ENCODE measurements around the gene BMPR1B. TPM values are rescaled to one million over a fixed set of nuclear protein-coding genes. Genes with fewer than 3 reads are reported as not detected.

The BMPR1B gene
- total RNA-seq, 2 experiments from 2014 or later, result not detected

GRCh38 chr4:95157596-95157995, 399.8 kb downstream of the BMPR1B start:
- TF ChIP-seq, protein P1, sequence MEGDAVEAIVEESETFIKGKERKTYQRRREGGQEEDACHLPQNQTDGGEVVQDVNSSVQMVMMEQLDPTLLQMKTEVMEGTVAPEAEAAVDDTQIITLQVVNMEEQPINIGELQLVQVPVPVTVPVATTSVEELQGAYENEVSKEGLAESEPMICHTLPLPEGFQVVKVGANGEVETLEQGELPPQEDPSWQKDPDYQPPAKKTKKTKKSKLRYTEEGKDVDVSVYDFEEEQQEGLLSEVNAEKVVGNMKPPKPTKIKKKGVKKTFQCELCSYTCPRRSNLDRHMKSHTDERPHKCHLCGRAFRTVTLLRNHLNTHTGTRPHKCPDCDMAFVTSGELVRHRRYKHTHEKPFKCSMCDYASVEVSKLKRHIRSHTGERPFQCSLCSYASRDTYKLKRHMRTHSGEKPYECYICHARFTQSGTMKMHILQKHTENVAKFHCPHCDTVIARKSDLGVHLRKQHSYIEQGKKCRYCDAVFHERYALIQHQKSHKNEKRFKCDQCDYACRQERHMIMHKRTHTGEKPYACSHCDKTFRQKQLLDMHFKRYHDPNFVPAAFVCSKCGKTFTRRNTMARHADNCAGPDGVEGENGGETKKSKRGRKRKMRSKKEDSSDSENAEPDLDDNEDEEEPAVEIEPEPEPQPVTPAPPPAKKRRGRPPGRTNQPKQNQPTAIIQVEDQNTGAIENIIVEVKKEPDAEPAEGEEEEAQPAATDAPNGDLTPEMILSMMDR (IDR thresholded peaks at IDR 0.05), result no peak
- H3K9me3 Mint-ChIP-seq, result no peaks in the 10 kb centered on the region
- no peak overlapping the region for H3K27ac Mint-ChIP-seq
- no peak overlapping the region for H3K4me3 Mint-ChIP-seq
- ChIA-PET POLR2A (interaction anchor here (0.6 kb wide), 1 partner anchor 449 kb away, joined by 3 read pairs; no protein-coding TSS in a partner anchor), CTCF (no interaction called here)
- no peaks in the 10 kb centered on the region for H3K36me3 Mint-ChIP-seq (ENCODE audit: low read depth)
- ATAC-seq (no peak), DNase-seq (no peak)
- H3K27me3 Mint-ChIP-seq, result no peaks in the 10 kb centered on the region
- intact Hi-C loops (cut with micrococcal nuclease), result no loop called here
- H3K4me1 Mint-ChIP-seq (ENCODE audit: low read depth), result peaks cover 11% of the 10 kb centered on the region

DNA sequence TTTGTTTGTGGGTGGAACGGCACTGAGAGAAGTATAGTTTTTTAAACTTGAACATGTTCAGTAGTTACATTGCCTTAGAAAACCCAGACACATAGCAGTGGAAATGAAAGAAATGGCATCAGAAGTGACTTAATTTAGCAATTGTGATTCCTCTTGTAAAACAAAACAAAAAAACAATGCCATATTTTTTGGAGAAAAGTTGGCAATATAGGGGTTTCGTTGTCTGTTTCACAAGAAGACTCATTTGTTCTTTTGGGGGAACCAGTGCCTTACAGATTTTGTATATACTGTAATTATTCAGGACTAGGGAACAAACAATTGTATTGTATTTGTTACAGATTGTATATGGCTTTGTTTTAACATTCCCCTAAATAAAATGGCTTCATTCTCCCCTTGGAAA, 400.3 kb downstream of the BMPR1B start:
- no peak for DNase-seq
- no peak overlapping the region for H3K27ac Mint-ChIP-seq
- no peaks in the 10 kb centered on the region for H3K36me3 Mint-ChIP-seq (ENCODE audit: low read depth)
- H3K4me1 Mint-ChIP-seq (ENCODE audit: low read depth), result peaks cover 11% of the 10 kb centered on the region
- TF ChIP-seq, protein P1 (IDR thresholded peaks at IDR 0.05), result no peak
- no peak overlapping the region for H3K4me3 Mint-ChIP-seq
- intact Hi-C loops (cut with micrococcal nuclease), result no loop called here
- no peaks in the 10 kb centered on the region for H3K27me3 Mint-ChIP-seq
- ChIA-PET POLR2A (interaction anchor here (0.6 kb wide), 1 partner anchor 448 kb away, joined by 3 read pairs; no protein-coding TSS in a partner anchor), CTCF (no interaction called here)
- ATAC-seq, result no peak
- no peaks in the 10 kb centered on the region for H3K9me3 Mint-ChIP-seq

- ChIA-PET POLR2A (no interaction called here), CTCF (no interaction called here)
- TF ChIP-seq, protein P1 (IDR thresholded peaks at IDR 0.05), result no peak
- Mint-ChIP-seq H3K9me3 (no peaks in the 10 kb centered on the region), H3K27ac (no peak overlapping the region), H3K4me3 (no peak overlapping the region), H3K27me3 (no peaks in the 10 kb centered on the region), H3K4me1 (ENCODE audit: low read depth) (peaks cover 11% of the 10 kb centered on the region), H3K36me3 (ENCODE audit: low read depth) (no peaks in the 10 kb centered on the region)
- intact Hi-C loops (cut with micrococcal nuclease), result no loop called here
- ATAC-seq (no peak), DNase-seq (no peak)
Measured at GRCh38 chr4:95158626-95159025, 400.9 kb downstream of the BMPR1B start.

DNA sequence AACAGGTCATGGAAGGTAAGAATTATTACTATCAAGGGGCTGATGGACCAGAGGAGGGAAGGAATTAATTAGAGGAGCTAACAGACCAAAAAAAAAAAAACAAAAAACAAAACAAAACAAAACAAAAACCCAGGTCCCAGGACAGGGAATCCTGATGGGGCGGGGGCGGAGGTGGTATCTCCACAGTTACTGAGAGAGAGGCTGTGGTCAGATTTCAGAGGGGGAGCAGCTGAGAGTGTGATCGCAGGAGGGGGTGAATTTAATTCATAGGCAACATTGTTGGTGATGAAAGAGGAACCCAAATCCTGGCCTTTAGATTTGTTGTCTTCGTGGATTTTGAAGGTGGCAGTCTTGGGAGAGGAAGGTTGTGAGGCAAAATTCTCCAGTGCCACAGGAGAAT, 401.6 kb downstream of the BMPR1B start:
- Mint-ChIP-seq H3K4me1 (ENCODE audit: low read depth) (peaks cover 11% of the 10 kb centered on the region), H3K27ac (no peak overlapping the region), H3K36me3 (ENCODE audit: low read depth) (no peaks in the 10 kb centered on the region), H3K9me3 (no peaks in the 10 kb centered on the region), H3K27me3 (no peaks in the 10 kb centered on the region), H3K4me3 (no peak overlapping the region)
- ATAC-seq (no peak), DNase-seq (no peak)
- intact Hi-C loops (cut with micrococcal nuclease), result no loop called here
- ChIA-PET CTCF (no interaction called here), POLR2A (no interaction called here)
- TF ChIP-seq, protein P1 (IDR thresholded peaks at IDR 0.05), result no peak

DNA sequence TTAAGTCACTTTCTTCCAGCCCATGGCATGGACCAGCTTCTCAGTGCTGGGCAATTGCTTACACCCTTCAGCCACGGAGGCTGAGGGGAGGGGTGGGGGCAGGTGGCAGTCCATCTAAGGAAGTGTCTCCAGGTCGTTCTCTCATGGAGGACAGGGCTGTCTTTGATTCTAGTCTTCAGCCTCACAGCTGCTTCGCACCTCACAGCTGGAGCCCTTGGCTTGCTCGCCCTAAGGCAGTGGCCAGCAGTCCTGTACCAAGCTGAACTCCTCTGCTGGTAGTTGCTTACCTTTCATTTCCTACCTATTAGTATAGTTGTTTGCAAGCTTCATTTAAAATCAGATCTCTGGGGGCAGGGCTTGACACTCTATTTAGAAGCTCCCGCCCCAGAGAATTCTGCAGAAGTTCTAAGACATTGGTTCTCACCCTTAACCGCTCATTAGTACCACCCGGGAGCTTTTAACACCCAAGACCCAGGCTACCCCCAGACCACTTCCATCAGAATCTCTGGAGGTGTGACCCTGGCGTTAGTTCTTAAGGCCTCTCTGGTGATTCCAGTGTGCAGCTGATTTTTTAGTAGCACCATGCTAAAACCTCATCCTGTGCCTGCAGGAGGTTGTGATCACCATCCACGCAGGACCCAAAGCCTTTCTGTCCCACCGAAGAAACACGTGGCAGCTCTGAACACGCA, 404.2 kb downstream of the BMPR1B start:
- peaks cover 1% of the 10 kb centered on the region for H3K4me1 Mint-ChIP-seq (ENCODE audit: low read depth)
- no peaks in the 10 kb centered on the region for H3K36me3 Mint-ChIP-seq (ENCODE audit: low read depth)
- H3K27me3 Mint-ChIP-seq, result no peaks in the 10 kb centered on the region
- no peak overlapping the region for H3K4me3 Mint-ChIP-seq
- ATAC-seq (no peak), DNase-seq (no peak)
- ChIA-PET POLR2A (no interaction called here), CTCF (no interaction called here)
- TF ChIP-seq, protein P1 (IDR thresholded peaks at IDR 0.05), result no peak
- H3K27ac Mint-ChIP-seq, result no peak overlapping the region
- H3K9me3 Mint-ChIP-seq, result no peaks in the 10 kb centered on the region
- intact Hi-C loops (cut with micrococcal nuclease), result no loop called here
